Measurements from ENCODE around the gene HMGCS1.
"Not testable (repeated sequence)": the region's sequence is repeated elsewhere in the genome, so short reads cannot be mapped to it uniquely, and the experiment has no call there.

The HMGCS1 gene

DNA sequence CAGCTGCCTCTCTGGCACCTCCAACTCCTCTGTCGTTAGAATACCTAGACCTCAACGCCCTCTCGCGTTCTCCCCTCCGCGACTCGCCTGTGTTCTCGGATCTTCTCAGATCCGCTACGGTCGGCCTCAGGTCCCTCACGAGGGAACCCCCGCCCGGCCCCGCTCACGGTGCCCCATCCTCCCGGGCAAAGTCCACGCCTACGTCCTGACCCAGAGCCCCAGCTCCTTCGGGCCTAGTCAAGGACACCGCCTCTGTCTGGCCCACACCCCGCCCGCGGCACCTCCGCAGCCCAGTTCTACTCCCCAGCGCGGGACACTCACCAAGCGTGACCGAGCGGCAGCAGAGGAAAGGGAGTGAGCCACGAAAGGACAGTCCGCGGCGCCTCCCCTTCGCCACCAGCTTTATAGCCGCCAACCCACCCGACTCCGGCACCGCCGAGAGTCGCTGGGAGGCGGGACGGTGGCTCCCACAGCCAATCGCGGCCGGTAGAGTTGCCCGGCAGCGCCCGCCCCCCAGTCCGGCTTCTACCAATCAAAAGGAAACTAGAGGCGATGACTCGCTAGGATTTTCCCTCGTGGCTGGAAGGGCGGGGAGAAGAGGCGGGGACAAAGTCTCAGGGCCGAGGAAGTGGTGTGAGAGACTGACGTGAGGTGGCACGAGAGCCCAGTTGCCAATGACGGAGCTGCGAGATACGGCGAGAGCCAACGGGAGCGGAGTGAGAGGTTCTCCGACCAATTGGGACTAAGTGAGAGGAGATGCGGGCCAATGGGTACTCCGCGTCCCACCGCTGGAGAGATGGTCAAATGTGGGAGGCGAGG is at the start of gene HMGCS1:
Gene HMGCS1, minus strand, starts transcription at position 378 of the 819 bp plus-strand sequence. CDS start 14,447 bp downstream, outside the sequence.
- DNase-seq (ENCODE audit: low spot score) = peak; percentile 99

DNA sequence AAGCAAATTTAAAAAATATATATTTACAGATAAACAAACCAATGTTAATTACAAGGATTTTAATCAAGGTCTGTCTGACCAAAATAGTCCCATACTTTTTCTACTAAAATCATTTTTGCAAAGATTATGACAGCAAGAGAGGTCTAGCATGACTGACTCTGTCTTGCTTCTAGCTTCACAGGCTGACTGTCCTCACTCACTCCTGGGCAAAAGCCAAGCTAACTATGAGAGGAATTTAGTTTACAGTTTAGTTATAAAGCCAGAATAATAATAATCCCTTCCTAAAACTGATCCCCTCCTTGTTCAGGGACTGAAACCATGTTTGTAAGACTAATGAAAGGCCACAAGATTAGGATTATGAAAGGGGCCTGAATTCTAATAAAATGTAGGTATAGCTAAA is 45.5 kb upstream of the HMGCS1 start:
- no peak for DNase-seq (ENCODE audit: low spot score)

DNA sequence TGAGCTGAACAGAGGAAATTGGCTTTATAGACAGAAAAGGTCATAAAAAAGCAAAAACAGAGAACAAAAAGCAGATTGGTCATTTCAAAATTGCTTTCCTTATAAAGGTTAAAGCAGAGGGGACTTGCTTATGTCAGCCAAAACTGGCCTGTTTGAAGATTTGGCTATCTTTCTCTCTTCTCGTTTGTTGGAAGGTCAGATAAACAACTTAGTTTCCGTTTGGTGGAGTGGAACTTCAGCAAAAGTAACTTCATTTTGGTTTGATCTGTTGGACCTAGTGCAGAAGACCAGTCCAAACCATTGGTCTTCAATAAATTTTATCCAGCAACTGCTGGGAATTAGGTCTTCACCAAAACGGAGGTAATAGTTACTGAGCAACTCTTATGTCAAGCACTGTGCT is 45.1 kb upstream of the HMGCS1 start:
- no peak for DNase-seq (ENCODE audit: low spot score)

DNA sequence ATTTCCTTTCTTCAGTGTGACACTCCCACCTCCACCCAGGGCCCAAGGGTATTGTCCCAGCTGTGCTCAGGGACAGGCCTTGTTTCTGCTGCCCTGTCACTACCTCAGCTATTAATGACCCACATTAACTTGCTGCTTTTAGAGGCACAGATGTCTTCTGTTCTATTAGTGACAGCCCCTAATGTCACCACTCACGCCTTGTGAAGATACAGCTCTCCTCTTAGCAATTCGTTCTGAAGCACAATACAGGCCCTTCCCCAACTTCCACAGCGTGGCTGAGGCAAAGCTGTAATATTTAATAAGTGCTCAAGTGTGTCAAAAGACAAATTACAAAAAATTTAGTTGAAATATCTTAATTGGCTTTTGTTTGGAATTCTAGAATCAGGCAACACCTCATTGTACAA is 44.7 kb upstream of the HMGCS1 start:
- no peak for DNase-seq (ENCODE audit: low spot score)

DNA sequence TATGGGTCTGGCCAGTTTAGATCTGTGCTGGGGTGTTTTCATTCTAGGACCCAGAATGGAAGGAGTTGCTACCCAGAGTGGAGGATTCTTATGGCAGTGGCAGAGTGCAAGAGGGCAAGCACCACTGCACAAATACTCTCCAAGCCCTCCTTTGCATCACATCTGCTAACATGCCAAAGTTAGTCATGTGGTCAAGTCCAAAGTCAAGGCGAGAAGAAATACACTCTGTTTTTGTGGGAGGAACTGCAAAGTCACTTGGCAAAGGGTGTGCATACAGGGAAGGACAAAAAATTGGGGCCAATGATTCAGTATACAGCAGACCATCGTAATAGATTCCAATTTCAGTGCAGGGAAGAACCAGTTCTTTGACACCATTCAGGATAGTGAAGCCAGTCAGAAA is 43.9 kb upstream of the HMGCS1 start:
- DNase-seq (ENCODE audit: low spot score) = no peak

DNA sequence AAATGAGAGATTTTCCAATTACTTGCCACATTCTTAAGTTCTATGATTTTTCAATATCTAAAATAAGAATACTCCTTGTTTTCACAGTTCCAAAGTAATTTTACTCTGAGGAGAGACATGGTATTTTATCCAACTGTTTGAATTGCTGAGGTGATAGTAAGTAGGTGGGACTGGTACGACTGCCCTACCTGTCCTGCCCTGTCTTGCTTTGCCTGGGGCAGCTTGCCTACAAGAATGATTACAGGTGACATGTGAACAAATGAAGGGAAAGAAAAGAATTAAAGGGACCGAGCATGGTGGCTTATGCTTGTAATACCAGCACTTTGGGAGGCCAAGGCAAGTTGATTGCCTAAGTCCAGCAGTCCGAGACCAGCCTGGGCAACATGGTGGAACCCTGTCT is 41.6 kb upstream of the HMGCS1 start:
- DNase-seq (ENCODE audit: low spot score) = no peak

DNA sequence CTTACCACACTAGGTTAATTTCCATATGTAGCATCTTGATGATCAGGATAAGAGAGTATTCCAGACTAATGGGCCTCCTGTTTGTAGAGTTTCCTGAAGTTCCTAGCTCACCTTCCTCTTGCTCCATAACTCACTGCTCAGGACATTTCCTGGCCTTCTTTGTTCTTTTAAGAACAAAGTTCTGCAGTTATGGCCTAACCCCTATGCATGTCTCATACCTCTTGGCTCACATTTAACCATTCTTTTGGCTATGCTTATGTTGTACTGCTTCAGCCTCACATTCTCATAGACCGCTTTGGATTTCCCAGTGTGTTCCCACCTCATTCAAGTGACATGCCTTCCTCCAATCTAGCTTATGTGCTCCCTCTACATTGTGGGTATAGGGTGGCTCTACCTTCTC is 40.5 kb upstream of the HMGCS1 start:
- DNase-seq (ENCODE audit: low spot score) = no peak

DNA sequence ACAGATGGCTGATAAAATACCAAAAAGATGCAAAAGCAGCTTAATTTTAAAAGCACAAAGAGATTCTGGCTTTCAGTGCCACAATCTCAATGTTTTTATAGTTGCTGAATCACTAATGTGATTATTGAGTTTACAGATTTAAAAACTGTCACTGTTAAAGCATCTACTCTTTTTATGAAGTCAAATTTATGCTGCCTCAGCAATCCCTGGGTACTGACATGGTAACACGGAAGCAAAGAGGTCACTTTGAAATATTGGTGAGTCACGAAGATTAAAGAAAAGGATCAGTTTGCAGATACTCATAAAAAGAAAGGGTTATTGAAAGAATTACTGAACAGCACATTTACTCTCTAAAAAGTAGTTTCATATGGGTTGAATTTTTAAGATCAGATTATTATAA is 39.7 kb upstream of the HMGCS1 start:
- DNase-seq (ENCODE audit: low spot score) = no peak

DNA sequence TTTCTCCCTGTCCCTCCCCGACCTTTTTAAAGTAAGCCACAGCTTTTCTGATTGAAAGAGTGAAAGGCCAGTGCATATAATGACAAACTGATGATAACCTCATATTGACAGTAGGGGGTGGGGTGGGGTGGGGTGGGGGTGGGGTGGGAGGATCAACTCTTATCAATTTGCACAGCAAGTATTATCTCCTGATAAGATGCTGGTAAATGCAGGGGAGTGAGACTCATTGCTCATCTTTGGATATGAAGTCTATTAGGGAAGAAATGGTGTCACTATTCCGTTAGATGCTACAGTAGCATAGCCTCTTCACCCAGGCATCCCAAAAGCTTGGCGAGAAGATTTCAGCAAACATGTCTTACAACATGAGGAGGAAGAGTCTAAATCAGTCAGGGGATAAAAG is 38.9 kb upstream of the HMGCS1 start:
- no peak for DNase-seq (ENCODE audit: low spot score)

DNA sequence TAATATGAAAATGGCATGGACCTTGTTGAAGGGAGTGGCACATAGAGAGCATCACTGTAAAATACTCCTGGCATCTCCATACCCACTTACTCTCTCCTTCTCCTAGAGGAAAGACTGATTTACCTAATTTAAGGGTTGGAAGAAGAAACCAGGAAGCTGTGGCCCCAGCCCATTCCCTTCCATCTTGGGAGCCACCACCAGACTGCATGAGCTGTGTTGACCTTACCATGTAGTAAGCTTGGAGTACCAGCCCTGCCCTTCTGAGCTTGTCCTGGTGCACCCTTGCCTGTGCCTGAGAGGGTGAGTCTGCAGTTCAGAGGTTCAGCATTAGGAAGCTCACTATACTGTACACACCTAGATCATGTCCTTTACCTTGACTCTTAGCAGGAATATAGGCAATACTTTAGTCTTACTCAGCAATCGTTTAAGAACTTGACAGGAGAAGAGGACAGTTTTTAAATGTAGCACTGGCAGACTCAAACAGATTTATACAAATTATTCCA is 35.7 kb upstream of the HMGCS1 start:
- DNase-seq (ENCODE audit: low spot score) = no peak

DNA sequence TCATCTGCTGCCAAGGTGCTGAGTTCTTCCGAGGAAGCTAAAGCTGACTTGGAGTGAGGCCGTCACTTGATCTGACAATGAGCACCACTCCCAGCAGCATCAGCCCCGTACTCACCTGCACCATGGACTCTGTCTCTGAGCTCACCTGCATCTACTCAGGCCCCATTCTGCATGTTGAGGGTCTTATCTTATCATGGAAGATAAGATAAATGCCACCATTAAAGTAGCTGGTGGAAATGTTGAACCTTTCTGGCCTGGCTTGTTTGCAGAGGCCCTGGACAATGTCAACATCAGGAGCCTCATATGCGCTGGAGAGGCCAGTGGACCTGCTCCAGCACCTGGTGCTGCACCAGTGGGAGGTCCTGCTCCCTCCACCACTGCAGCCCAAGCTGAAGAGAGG is 35.0 kb upstream of the HMGCS1 start:
- no peak for DNase-seq (ENCODE audit: low spot score)

DNA sequence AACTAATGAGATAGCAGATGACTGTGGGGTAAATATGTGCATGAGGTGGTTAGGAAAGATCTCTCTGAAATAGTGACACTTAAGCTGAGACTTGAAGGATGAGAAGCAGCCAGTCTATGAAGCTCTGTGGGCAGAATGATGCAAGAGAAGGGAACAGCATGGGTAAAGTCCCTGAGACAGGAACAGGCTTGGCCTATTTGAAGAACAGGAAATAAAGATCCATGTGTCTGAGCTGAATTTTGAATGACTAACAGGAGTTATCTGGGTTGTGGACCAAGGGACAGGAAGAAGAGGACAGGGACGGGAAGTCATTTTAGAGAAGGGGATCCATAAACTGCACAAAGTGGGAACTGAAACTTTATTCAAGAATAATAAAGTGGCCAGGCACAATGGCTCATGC is 25.6 kb upstream of the HMGCS1 start:
- DNase-seq (ENCODE audit: low spot score) = no peak

DNA sequence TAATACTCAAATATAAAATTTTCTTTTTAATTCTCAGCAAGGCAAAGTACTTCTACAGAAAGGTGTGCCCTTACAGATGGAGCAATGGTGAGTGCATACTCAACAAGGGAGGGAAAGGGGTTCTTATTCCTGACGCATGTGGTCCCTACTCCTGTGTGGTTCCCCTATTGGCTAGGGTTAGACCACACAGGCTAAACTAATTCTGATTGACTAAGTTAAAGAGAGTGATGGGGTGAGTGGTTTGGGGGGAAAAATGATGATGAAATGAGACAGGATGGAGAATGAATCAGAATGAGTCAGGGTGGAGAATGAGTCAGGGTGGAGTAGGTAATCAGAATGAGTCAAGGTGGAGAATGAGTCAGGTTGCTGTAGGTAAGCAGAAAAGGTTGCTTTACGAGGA is 22.9 kb upstream of the HMGCS1 start:
- no peak for DNase-seq (ENCODE audit: low spot score)

DNA sequence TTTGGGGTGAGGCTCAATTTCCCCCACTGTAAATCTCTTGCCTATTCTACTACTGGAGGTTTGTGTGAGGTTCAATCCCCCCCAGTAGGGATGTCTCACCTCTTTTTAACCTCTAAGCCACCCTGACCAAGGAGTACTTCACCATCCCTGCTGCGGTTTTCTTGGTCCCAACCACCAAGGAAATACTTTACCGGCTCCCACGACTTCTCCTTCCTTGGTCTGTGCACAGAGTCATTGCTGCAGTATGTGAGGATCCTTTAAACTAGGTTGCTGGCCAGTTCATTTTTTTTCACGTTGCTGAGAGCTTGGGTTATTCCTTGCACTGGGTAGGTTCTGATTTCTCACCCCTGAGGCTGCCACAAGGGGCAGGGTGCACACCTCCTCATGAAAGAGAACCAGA is 22.5 kb upstream of the HMGCS1 start:
- no peak for DNase-seq (ENCODE audit: low spot score)

DNA sequence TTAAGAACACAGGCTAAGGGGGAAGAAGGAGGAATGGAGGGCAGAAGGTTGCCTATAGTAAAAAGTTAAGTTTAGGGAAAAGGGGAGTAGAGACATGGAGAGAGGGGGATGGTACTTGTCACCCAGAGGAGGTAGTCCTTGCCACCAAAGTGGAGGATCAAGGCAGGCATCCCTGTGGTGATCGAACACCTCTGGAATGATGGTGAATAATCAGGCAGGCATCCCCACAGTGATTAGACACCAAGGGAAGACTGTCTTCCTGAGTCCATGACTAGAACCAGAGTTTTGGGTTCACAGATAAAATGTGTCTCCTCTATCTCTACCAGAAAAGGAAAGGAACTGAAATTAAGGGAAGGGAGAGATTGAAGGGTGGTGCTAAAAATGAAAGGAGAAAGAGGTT is 19.2 kb upstream of the HMGCS1 start:
- DNase-seq (ENCODE audit: low spot score) = no peak

DNA sequence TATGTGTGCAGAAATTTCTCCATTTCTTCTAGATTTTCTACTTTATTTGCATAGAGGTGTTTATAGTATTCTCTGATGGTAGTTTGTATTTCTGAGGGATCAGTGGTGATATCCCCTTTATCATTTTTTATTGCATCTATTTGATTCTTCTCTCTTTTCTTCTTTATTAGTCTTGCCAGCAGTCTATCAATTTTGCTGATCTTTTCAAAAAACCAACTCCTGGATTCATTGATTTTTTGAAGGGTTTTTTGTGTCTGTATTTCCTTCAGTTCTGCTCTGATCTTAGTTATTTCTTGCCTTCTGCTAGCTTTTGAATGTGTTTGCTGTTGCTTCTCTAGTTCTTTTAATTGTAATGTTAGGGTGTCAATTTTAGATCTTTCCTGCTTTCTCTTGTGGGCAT is 12.4 kb upstream of the HMGCS1 start:
- not testable (repeated sequence) for DNase-seq (ENCODE audit: low spot score)

DNA sequence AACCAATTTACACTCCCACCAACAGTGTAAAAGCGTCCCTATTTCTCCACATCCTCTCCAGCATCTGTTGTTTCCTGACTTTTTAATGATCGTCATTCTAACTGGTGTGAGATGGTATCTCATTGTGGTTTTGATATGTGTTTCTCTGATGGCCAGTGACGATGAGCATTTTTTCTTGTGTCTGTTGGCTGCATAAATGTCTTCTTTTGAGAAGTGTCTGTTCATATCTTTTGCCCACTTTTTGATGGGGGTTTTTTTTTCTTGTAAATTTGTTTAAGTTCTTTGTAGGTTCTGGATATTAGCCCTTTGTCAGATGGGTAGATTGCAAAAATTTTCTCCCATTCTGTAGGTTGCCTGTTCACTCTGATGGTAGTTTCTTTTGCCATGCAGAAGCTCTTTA is 10.3 kb upstream of the HMGCS1 start:
- DNase-seq (ENCODE audit: low spot score) = not testable (repeated sequence)

DNA sequence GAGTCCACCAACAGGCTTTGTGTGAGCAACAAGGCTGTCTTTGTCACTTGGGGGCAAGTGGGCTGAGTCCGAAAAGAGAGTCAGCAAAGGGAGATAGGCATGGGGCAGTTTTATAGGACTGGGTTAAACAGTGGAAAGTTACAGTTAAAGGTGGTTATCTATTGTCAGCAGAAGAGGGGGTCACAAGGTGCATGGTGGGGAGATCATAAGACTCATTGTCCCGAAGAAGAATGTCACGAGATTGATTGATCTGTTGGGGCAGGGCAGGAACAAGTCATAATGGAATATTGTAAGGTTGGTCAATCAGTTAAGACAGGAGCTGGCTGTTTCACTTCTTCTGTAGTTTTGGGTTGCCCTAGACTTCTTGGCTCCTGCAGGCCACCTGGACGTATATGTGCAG is 7.6 kb upstream of the HMGCS1 start:
- no peak for DNase-seq (ENCODE audit: low spot score)

DNA sequence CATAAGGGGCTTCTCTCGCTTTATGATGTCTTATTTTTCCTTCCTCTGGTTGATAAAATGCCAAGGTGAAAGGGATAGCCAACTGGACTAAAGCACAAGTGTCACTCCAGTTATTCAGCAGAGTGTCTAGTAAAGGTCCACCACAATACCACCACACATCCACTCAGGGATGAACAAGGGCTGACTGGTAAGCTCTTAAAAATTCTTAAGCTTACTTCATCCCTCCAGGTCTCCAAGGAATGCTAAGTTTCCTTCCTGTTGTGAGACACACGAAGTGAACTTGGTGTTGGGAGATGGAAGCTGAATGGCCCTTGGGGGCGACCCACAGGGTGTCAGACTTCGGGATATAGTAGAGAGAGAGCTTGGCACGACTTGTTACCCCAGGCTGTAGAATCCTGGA is 3.2 kb upstream of the HMGCS1 start:
- DNase-seq (ENCODE audit: low spot score) = no peak

DNA sequence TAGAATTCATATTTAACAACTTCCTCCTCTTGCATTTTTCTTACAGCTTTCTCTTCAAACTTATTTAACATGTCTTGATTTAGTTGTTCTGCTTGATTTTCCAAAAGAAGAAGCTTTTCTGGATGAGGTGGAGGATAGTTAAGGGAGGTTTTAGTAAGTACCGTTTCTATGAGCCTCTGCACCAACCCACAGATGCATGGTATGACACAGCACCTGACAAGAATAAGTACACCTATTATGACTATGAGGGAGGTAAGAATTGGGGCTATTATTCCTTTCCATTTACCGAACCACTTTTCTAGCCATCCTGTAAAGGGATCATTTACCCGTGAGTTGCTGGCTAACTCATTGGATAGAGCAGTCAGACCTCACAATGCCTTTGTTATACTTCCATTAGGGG is 2.5 kb upstream of the HMGCS1 start:
- DNase-seq (ENCODE audit: low spot score) = no peak

DNA sequence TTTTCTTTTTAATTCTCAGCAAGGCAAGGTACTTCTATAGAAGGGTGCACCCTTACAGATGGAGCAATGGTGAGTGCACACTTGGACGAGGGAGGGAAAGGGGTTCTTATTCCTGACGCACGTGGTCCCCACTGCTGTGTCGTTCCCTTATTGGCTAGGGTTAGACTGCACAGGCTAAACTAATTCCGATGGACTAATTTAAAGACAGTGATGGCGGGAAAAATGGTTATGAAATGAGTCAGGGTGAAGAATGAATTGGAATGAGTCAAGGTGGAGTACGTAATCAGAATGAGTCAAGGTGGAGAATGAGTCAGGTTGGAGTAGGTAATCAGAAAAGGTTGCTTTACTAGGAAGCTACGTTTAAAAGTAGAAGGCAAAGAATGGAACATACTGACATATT is 2.1 kb upstream of the HMGCS1 start:
- no peak for DNase-seq (ENCODE audit: low spot score)

DNA sequence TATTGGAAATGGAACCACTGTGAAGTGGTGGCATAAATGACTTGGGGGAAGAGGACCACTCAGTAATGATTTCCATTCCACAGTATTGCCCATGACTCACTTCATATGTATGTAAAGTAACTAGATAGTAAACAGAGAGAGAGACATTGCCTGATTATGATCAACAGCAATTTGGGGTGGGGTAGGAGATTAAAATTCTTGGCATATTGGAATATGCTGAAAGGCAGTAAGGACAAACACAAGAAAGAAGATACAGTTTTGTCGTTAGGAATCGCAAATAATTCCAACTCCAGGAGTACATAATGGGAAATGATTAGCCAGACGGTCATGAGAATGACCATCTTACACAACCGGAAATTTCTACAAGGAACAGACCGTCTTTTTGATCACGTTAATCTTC is 1.5 kb upstream of the HMGCS1 start:
- DNase-seq (ENCODE audit: low spot score) = no peak

DNA sequence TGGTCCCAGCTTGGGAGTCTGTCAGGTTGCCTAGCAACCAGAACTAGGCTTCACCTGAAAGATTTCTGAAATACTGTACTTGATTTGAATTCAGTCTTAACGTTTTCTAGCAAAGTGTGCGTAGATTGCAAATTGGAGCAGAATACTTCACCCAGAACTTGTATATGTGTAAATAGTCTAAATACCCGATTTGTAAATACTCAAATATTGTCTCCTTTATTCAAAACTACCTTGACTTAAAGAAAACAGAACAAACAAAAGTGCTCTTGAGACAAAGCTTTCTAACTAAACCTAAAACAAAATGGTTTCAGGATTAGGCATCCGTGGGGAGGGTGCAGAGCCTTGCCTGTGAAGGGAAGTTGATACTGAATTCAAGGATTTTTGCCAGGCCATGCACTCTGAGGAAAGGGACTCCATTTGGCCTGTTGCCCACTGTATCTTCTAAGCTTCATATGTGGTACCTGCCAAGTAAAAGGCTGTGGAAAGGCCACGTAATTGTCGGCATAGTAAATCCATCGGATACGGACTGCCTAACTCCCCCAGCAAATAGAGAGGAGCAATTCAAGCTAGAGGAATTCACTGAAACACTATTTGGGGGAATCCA is 744 bp upstream of the HMGCS1 start:
- no peak for DNase-seq (ENCODE audit: low spot score)

DNA sequence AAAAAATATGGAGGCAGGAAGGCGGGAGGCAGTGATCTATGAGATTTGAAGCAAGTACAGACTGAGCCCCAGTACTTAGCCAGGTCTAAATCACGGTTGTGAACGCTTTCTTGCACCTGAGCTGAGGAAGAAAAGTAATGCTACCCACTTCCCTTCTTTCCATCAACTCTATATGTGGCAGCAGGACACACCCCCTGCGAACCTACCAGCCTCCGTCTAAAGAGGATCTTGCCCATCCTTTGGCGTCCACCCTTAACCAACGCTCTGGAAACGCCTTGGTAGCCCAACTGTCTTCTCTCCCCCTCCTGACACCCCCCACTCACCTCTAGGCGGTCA is 545 bp downstream of the HMGCS1 start:
- no peak for DNase-seq (ENCODE audit: low spot score)

Data from kidney capillary endothelial cell (primary cell).